SIG-M5 treated with dmso at 0.1 percent for 504 hours (cell line): ENCODE measurements around the gene CAPN3.
"Not testable (repeated sequence)": the region's sequence is repeated elsewhere in the genome, so short reads cannot be mapped to it uniquely, and the experiment has no call there.

ENCODE experiments used
- DNase-seq: peaks from one replicate; lab custom pipeline; 2025; ENCODE audit not compliant: unreplicated experiment; lab: John Stamatoyannopoulos, UW

CAPN3 gene

GRCh38 chr15:42359249-42359648 is at the start of gene CAPN3:
CAPN3 (plus strand) TSS chr15:42359501; CDS start chr15:42359806, 305 bp downstream.
- DNase-seq, result no peak

GRCh38 chr15:42313463-42313862 is 45.8 kb upstream of the CAPN3 start:
- no peak for DNase-seq

- DNase-seq, result no peak
These were observed 44.5 kb upstream of the CAPN3 start for GRCh38 chr15:42314818-42315217.

GRCh38 chr15:42315521-42315920 is 43.8 kb upstream of the CAPN3 start:
- DNase-seq, result no peak

- not testable (repeated sequence) for DNase-seq
These were observed 43.0 kb upstream of the CAPN3 start for GRCh38 chr15:42316282-42316805.

- DNase-seq, result no peak
These were observed 40.1 kb upstream of the CAPN3 start for GRCh38 chr15:42319206-42319605.

GRCh38 chr15:42324308-42324707 is 35.0 kb upstream of the CAPN3 start:
- DNase-seq, result no peak

GRCh38 chr15:42329161-42329560 is 30.1 kb upstream of the CAPN3 start:
- DNase-seq, result no peak

- DNase-seq, result no peak
These were observed 29.3 kb upstream of the CAPN3 start for GRCh38 chr15:42329992-42330391.

GRCh38 chr15:42331235-42331634 is 28.1 kb upstream of the CAPN3 start:
- DNase-seq, result peak; percentile 47

GRCh38 chr15:42332331-42332730 is 27.0 kb upstream of the CAPN3 start:
- no peak for DNase-seq

- DNase-seq, result no peak
These were observed 24.2 kb upstream of the CAPN3 start for GRCh38 chr15:42335074-42335473.

GRCh38 chr15:42336650-42337049 is 22.7 kb upstream of the CAPN3 start:
- not testable (repeated sequence) for DNase-seq

- not testable (repeated sequence) for DNase-seq
These were observed 22.2 kb upstream of the CAPN3 start for GRCh38 chr15:42337104-42337503.

- no peak for DNase-seq
These were observed 20.8 kb upstream of the CAPN3 start for GRCh38 chr15:42338500-42338899.

GRCh38 chr15:42343596-42344232 is 15.6 kb upstream of the CAPN3 start:
- DNase-seq, result no peak

- DNase-seq, result no peak
These were observed 14.5 kb upstream of the CAPN3 start for GRCh38 chr15:42344763-42345162.

GRCh38 chr15:42345504-42345903 is 13.8 kb upstream of the CAPN3 start:
- DNase-seq, result no peak

- DNase-seq, result no peak
These were observed 11.2 kb upstream of the CAPN3 start for GRCh38 chr15:42348083-42348482.

- no peak for DNase-seq
These were observed 10.1 kb upstream of the CAPN3 start for GRCh38 chr15:42349186-42349585.

- no peak for DNase-seq
These were observed 6.9 kb upstream of the CAPN3 start for GRCh38 chr15:42352401-42352800.

- no peak for DNase-seq
These were observed 6.2 kb upstream of the CAPN3 start for GRCh38 chr15:42353061-42353460.

- DNase-seq, result no peak
These were observed 4.5 kb upstream of the CAPN3 start for GRCh38 chr15:42354824-42355223.
